Panc1 (cell line): ENCODE data around the gene CAST. TPM values are rescaled to one million over a fixed set of nuclear protein-coding genes. Genes with fewer than 3 reads are reported as not detected.

Experiments used
- ATAC-seq: fragments of 200-7000 bp; cut with Tn5 transposase; 2 replicates; pipeline ENCODE4 v1.9.1; 2020; ENCODE audit warnings: mild to moderate bottlenecking, moderate library complexity
- BruUV-seq: library from RNA; stranded (reverse); fragments of 400-500 nt; replicated peaks from 2 replicates; lab custom pipeline; 2021; lab: Mats Ljungman, UMichigan
- CTCF ChIA-PET: fragments of 300-600 bp; sonication (Branson Sonifier 250); formaldehyde crosslinking; loops from one replicate; lab custom pipeline; 2022; ENCODE audit warnings: antibody characterized with exemption; lab: Charles Lee
- POLR2A ChIA-PET: fragments of 300-600 bp; sonication (Branson Sonifier 250); formaldehyde crosslinking; loops from one replicate; lab custom pipeline; 2022; ENCODE audit warnings: antibody characterized with exemption; lab: Charles Lee
- DNase-seq: peaks from one replicate; pipeline ENCODE4 v3.0.0-alpha.2; 2010; ENCODE audit warnings: low read depth, low spot score
- H3K27ac ChIP-seq: 2 replicates; pipeline ENCODE4 v1.5.1; 2011; ENCODE audit warnings: mild to moderate bottlenecking, low read length, inconsistent platforms
- H3K27me3 ChIP-seq: fragments of 200-500 bp; sonication (Bioruptor generic); 2 replicates; pipeline ENCODE4 v1.6.0; 2014; ENCODE audit warnings: low read length, inconsistent platforms; ENCODE audit not compliant: control insufficient read depth, insufficient read depth
- H3K36me3 ChIP-seq: fragments of 200-500 bp; sonication (Bioruptor generic); 2 replicates; pipeline ENCODE4 v1.5.1; 2014; ENCODE audit warnings: inconsistent platforms, mild to moderate bottlenecking, low read length, moderate library complexity; ENCODE audit not compliant: control insufficient read depth, insufficient read depth
- H3K4me1 ChIP-seq: 2 replicates; pipeline ENCODE4 v1.5.1; 2011; ENCODE audit warnings: inconsistent platforms, mild to moderate bottlenecking, low read length, moderate library complexity; ENCODE audit not compliant: control insufficient read depth, insufficient read depth
- H3K4me3 ChIP-seq, 2 experiments: 2 replicates each; pipeline ENCODE4 v1.5.1; 2011 to 2012; ENCODE audit warnings: low read depth in 2 of 2, low read length in 2 of 2, mild to moderate bottlenecking in 2 of 2, inconsistent platforms in 1 of 2, moderate library complexity in 1 of 2
- H3K9me3 ChIP-seq: fragments of 200-500 bp; sonication (Bioruptor generic); 2 replicates; pipeline ENCODE4 v1.5.1; 2014; ENCODE audit warnings: low read depth, mild to moderate bottlenecking, inconsistent platforms, low read length, moderate library complexity; ENCODE audit not compliant: control insufficient read depth, insufficient read depth
- POLR2AphosphoS5 ChIP-seq: IDR thresholded peaks from 2 replicates; pipeline ENCODE4 v1.6.1; 2012; ENCODE audit warnings: mild to moderate bottlenecking, low read depth, low read length, moderate library complexity
- SIN3A ChIP-seq: IDR thresholded peaks from 2 replicates; pipeline ENCODE4 v1.6.1; 2012; ENCODE audit warnings: low read depth, mild to moderate bottlenecking, low read length, moderate library complexity, borderline replicate concordance; ENCODE audit not compliant: insufficient read depth
- TCF7L2 ChIP-seq: IDR thresholded peaks from 2 replicates; pipeline ENCODE4 v1.6.1; 2011; ENCODE audit warnings: mild to moderate bottlenecking, low read depth, low read length, inconsistent platforms
- in situ Hi-C: cut with HindIII; loops from 2 replicates; pipeline ENCODE4 v1.10.0; 2016; ENCODE audit warnings: low sequenced_read_pairs, low pct_unique_long_range_greater_than_20kb
- intact Hi-C: fragments of 100-400 bp; cut with micrococcal nuclease; formaldehyde crosslinking; loops from one replicate; pipeline ENCODE4 v1.10.0; 2022; ENCODE audit not compliant: unreplicated experiment
- total RNA-seq: library from RNA; stranded (reverse); gene quantifications from one replicate; pipeline ENCODE4 v1.2.1, GENCODE V29; 2021; ENCODE audit not compliant: unreplicated experiment
- TF ChIP-seq, protein P1 (sequence below), 2 experiments: IDR thresholded peaks; 2 replicates each; pipeline ENCODE4 v1.6.1; 2011 to 2012; ENCODE audit warnings: low read depth in 2 of 2, control low read depth in 1 of 2, low read length in 1 of 2, mild to moderate bottlenecking in 1 of 2, moderate library complexity in 1 of 2; ENCODE audit not compliant: insufficient read depth in 1 of 2
- TF ChIP-seq, protein P2 (sequence below): fragments of 450-650 bp; IDR thresholded peaks from 2 replicates; pipeline ENCODE4 v1.5.1; 2017; ENCODE audit warnings: mild to moderate bottlenecking

Gene CAST
- total RNA-seq, 1 experiment from 2014 or later = 212 TPM

GRCh38 chr5:96669909-96670308, 7.7 kb downstream of the CAST start:
- in situ Hi-C loops (no loop called here), intact Hi-C loops (no loop called here)
- H3K36me3 ChIP-seq = no peaks in the 10 kb centered on the region
- H3K27me3 ChIP-seq = no peaks in the 10 kb centered on the region
- BruUV-seq = no TSS peak
- CTCF ChIA-PET = no interaction called here
- no peak overlapping the region for H3K4me3 ChIP-seq
- TF ChIP-seq POLR2AphosphoS5 (no peak), TCF7L2 (no peak), SIN3A (no peak)
- TF ChIP-seq, protein P1, sequence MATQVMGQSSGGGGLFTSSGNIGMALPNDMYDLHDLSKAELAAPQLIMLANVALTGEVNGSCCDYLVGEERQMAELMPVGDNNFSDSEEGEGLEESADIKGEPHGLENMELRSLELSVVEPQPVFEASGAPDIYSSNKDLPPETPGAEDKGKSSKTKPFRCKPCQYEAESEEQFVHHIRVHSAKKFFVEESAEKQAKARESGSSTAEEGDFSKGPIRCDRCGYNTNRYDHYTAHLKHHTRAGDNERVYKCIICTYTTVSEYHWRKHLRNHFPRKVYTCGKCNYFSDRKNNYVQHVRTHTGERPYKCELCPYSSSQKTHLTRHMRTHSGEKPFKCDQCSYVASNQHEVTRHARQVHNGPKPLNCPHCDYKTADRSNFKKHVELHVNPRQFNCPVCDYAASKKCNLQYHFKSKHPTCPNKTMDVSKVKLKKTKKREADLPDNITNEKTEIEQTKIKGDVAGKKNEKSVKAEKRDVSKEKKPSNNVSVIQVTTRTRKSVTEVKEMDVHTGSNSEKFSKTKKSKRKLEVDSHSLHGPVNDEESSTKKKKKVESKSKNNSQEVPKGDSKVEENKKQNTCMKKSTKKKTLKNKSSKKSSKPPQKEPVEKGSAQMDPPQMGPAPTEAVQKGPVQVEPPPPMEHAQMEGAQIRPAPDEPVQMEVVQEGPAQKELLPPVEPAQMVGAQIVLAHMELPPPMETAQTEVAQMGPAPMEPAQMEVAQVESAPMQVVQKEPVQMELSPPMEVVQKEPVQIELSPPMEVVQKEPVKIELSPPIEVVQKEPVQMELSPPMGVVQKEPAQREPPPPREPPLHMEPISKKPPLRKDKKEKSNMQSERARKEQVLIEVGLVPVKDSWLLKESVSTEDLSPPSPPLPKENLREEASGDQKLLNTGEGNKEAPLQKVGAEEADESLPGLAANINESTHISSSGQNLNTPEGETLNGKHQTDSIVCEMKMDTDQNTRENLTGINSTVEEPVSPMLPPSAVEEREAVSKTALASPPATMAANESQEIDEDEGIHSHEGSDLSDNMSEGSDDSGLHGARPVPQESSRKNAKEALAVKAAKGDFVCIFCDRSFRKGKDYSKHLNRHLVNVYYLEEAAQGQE (IDR thresholded peaks at IDR 0.05; ENCODE audit: insufficient read depth in 1 of 2, low read depth in 2 of 2, low read length in 1 of 2) = no peak
- TF ChIP-seq, protein P2, sequence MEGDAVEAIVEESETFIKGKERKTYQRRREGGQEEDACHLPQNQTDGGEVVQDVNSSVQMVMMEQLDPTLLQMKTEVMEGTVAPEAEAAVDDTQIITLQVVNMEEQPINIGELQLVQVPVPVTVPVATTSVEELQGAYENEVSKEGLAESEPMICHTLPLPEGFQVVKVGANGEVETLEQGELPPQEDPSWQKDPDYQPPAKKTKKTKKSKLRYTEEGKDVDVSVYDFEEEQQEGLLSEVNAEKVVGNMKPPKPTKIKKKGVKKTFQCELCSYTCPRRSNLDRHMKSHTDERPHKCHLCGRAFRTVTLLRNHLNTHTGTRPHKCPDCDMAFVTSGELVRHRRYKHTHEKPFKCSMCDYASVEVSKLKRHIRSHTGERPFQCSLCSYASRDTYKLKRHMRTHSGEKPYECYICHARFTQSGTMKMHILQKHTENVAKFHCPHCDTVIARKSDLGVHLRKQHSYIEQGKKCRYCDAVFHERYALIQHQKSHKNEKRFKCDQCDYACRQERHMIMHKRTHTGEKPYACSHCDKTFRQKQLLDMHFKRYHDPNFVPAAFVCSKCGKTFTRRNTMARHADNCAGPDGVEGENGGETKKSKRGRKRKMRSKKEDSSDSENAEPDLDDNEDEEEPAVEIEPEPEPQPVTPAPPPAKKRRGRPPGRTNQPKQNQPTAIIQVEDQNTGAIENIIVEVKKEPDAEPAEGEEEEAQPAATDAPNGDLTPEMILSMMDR = no peak
- DNase-seq = no peak
- H3K27ac ChIP-seq = no peak overlapping the region
- H3K9me3 ChIP-seq = no peaks in the 10 kb centered on the region
- H3K4me1 ChIP-seq = no peaks in the 10 kb centered on the region; the same call in 1 of the 2 replicates
- POLR2A ChIA-PET = no interaction called here
- no peak for ATAC-seq

DNA sequence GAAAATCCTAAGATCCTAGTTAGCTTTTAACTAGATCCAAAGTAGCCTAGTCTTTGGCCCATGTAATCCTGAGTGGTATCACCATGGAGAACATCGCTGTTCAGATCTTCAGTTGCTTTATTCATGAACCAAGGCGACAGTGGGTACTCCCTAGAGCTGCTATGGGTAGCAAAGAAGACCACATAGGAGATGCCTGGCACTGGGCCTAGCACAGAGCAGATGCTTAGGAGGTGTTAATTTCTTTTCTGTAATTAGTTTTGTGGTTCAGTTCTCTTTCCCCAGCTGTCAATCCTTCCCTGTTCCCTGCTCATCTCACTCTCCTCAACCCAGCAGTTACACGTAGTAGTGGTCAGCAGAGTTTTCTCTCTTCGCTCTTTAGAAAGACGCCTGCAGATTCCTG, 9.3 kb downstream of the CAST start:
- in situ Hi-C loops (no loop called here), intact Hi-C loops (no loop called here)
- no TSS peak for BruUV-seq
- no peak for TF ChIP-seq SIN3A
- TF ChIP-seq TCF7L2 = no peak
- Histone ChIP-seq H3K9me3 (no peaks in the 10 kb centered on the region), H3K4me3 (no peak overlapping the region), H3K36me3 (peaks cover 3% of the 10 kb centered on the region; the same call in 1 of the 2 replicates), H3K4me1 (no peaks in the 10 kb centered on the region; the same call in 1 of the 2 replicates), H3K27me3 (no peaks in the 10 kb centered on the region), H3K27ac (no peak overlapping the region)
- DNase-seq = no peak
- CTCF ChIA-PET = no interaction called here
- ATAC-seq = no peak
- POLR2A ChIA-PET = no interaction called here

DNA sequence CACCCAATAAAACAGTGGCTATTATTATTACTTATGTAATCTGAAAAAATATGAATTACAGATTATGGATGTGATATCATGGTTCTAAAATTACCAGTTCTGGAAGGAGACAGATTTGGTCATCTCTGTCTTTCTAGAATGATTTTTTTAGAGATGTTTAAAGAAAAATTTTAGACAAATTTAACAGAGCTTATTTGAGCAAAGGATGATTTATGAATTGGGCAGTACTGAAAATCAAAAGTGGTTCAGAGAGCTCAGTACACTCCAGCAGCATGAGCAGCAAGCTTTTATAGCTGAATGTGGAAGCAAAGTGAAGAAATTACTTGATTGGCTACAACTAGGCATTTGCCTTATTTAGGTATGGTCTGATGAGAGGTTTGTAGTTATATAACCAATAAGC, 11.0 kb downstream of the CAST start:
- in situ Hi-C loops = no loop called here
- Histone ChIP-seq H3K4me3 (no peak overlapping the region), H3K27me3 (no peaks in the 10 kb centered on the region), H3K9me3 (no peaks in the 10 kb centered on the region), H3K27ac (no peak overlapping the region), H3K36me3 (peaks cover 3% of the 10 kb centered on the region; the same call in 1 of the 2 replicates), H3K4me1 (no peaks in the 10 kb centered on the region; the same call in 1 of the 2 replicates)
- no peak for TF ChIP-seq POLR2AphosphoS5
- TF ChIP-seq SIN3A = no peak
- TF ChIP-seq, protein P1 (IDR thresholded peaks at IDR 0.05; ENCODE audit: insufficient read depth in 1 of 2, low read depth in 2 of 2, low read length in 1 of 2) = no peak
- TF ChIP-seq, protein P2 = no peak
- TF ChIP-seq TCF7L2 = no peak
- ChIA-PET CTCF (no interaction called here), POLR2A (no interaction called here)
- ATAC-seq = no peak
- BruUV-seq = no TSS peak
- intact Hi-C loops = no loop called here
- DNase-seq = no peak
